Effector memory CD8-positive, alpha-beta T cell (primary cell): Measurements from ENCODE around the gene LRRC2.

Experiments
- ATAC-seq: fragments of 150-1000 bp; cut with Tn5 transposase; replicated peaks from 2 replicates; pipeline ENCODE4 v1.10.0; 2021; ENCODE audit warnings: mild to moderate bottlenecking, moderate library complexity
- DNase-seq, 3 experiments: peaks; one replicate each; pipeline ENCODE4 v3.0.0; 2021
- H3K27ac Mint-ChIP-seq, 2 donors: one replicate each; pipeline ENCODE4 v1.8.0; 2022; ENCODE audit warnings: mild to moderate bottlenecking in 2 of 2, mixed read lengths in 2 of 2, moderate library complexity in 2 of 2
- H3K27me3 Mint-ChIP-seq, 2 donors: one replicate each; pipeline ENCODE4 v1.8.0; 2022; ENCODE audit warnings: mixed read lengths in 2 of 2
- H3K36me3 Mint-ChIP-seq: one replicate; pipeline ENCODE4 v1.8.0; 2022; ENCODE audit warnings: mild to moderate bottlenecking, moderate library complexity, mixed read lengths; ENCODE audit not compliant: insufficient read depth
- H3K4me1 Mint-ChIP-seq, 2 donors: one replicate each; pipeline ENCODE4 v1.8.0; 2022; ENCODE audit warnings: low read depth in 2 of 2, mixed read lengths in 2 of 2
- H3K4me3 Mint-ChIP-seq, 2 donors: one replicate each; pipeline ENCODE4 v1.8.0; 2022; ENCODE audit warnings: mild to moderate bottlenecking in 2 of 2, mixed read lengths in 2 of 2, moderate library complexity in 2 of 2
- H3K9me3 Mint-ChIP-seq, 2 donors: one replicate each; pipeline ENCODE4 v1.8.0; 2022; ENCODE audit warnings: mixed read lengths in 2 of 2

Gene LRRC2

DNA sequence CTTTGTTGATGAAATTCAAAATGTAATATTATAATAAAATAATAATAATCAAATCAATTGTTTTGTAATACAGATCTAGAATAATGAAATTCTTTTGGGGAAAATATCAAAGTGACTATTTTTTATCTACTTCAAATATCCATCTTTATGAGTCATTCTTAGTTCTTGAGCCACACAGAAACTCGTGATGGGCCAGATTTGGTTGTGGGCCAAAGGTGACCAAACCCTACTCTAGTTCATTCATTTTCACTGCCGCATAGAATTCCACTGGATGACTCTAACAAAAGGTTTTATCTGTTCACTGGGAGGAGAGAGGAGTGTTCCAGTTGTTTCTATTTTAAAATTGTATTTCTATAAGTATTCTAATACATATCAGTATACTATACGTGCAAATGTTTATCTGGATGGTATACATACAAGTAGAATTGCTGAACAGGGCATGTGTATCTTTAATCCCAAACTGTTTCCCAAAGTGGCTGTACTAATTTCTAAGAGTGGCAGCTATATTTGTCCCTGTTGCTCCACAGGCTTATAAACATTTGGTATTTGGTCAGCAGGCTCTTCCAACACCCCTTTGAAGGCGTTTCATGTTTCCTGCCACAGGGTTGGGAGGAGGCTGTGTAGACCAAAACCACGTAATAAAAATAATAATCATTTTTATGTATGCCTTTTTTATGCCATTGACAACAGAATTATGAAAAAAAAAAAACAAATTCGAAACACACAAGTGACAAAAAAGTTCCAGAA, 75.6 kb downstream of the LRRC2 start:
- Mint-ChIP-seq H3K4me3 (no peak overlapping the region), H3K27ac (no peak overlapping the region), H3K27me3 (no peaks in the 10 kb centered on the region), H3K9me3 (no peaks in the 10 kb centered on the region), H3K4me1 (peaks cover 9 to 12% of the 10 kb centered on the region in 2 donors), H3K36me3 (no peaks in the 10 kb centered on the region)
- no peak for ATAC-seq
- no peak for DNase-seq

DNA sequence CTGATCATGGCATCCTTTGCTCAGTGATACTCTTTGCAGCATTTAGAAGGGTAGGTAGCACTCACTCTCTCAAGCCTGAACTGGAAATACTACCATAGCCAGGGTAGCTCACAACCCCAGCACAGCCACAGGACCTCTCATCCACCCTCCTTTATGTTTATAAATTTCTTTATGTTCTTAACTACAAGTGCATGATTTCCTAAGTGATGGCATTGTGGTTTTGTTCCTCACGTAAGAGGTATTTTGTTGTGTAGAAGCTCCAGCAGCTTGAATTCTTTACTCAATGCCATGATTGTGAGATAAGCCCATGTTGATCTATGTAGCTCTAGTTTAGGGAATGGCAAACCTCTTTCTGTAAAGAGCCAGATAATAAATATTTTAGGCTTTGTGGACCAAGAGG, 76.2 kb downstream of the LRRC2 start:
- Mint-ChIP-seq H3K9me3 (no peaks in the 10 kb centered on the region), H3K27me3 (no peaks in the 10 kb centered on the region), H3K36me3 (no peaks in the 10 kb centered on the region), H3K27ac (no peak overlapping the region), H3K4me1 (peaks cover 9 to 12% of the 10 kb centered on the region in 2 donors), H3K4me3 (no peak overlapping the region)
- ATAC-seq (no peak), DNase-seq (no peak)

DNA sequence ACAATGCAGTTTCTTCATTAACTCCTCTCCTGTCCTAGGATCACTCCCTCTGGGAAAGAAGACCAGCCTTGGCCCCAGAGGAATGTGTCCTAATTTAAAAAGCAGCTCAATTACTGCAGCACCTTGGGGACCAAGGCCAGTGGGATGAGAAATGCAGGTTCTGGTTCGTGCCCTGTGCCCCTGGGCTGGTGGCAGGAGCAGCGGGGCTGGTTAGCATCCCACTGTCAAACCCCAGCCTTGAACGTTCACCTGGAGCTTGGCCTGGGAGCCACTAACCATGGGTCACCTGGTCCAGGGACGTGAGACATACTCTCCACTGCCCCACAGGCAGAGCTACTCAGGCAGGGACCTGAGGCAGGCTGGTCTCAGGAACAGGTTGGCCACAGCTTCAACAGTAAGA, 76.7 kb downstream of the LRRC2 start:
- H3K9me3 Mint-ChIP-seq: no peaks in the 10 kb centered on the region
- H3K4me3 Mint-ChIP-seq: peak overlapping the region; percentile 71 to 73
- H3K36me3 Mint-ChIP-seq: no peaks in the 10 kb centered on the region
- H3K4me1 Mint-ChIP-seq: peaks cover 9 to 12% of the 10 kb centered on the region in 2 donors
- no peak for DNase-seq
- no peaks in the 10 kb centered on the region for H3K27me3 Mint-ChIP-seq
- H3K27ac Mint-ChIP-seq: peak overlapping the region in 1 of 2 donors; percentile 81
- no peak for ATAC-seq

DNA sequence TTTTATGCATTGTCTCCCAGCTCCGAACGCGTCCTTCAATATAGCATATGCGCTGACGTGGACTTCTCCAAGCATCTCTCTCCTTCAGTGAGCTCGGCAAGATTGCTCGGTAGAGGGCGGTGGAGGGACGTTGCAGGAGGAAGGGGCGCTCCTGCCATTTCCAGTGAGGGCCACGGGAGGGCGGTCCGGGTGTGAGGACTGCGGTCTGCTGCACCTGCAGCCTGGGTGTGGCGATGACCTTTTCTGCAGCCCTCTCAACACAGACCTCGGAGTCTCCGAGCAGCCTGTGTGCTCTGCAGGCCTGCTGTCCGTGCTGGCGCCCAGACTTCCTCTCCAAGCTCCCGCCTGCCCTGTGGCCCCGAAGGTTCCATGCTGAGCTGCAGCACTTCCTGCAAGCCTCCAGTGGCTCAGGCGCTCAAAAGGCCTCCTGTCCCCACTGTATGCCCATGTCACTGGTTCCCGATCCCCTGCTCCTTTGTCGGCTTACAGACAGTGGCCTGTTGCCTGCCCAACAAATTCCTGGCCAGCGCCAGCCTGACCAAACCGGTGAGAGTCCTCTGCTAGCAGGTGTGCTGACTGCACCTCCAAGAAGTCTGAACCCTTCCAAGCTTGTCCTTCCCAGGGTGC, 77.3 kb downstream of the LRRC2 start:
- H3K27me3 Mint-ChIP-seq: no peaks in the 10 kb centered on the region
- no peaks in the 10 kb centered on the region for H3K36me3 Mint-ChIP-seq
- H3K9me3 Mint-ChIP-seq: no peaks in the 10 kb centered on the region
- H3K4me1 Mint-ChIP-seq: peaks cover 9 to 12% of the 10 kb centered on the region in 2 donors
- peak overlapping the region; percentile 20 to 81 for H3K27ac Mint-ChIP-seq
- ATAC-seq (peak; percentile 98), DNase-seq (peak; percentile 91 to 94 (median 94))
- H3K4me3 Mint-ChIP-seq: peak overlapping the region; percentile 71 to 73

DNA sequence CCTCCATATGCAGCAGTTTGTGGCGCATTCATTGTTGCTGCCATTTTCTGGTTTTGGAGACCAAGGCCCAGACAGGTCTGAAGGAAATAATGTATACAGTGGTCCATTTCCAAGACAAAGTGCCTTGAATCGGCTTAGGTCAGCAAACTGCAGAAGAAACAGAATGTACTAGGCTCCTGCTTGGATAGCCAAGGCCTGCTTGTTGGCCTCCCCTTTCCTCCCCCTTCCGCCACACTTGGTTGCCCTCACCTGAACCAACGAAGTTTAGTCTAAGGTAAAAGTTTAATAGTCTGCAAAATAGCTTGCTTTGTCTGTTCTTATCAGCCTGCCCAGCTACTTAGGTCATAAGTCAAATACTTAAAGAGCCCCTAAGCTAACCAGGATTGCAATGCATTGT, 80.3 kb downstream of the LRRC2 start:
- H3K27me3 Mint-ChIP-seq: peaks cover 0 to 16% of the 10 kb centered on the region in 2 donors
- no peak overlapping the region for H3K4me3 Mint-ChIP-seq
- DNase-seq (no peak), ATAC-seq (no peak)
- H3K9me3 Mint-ChIP-seq: no peaks in the 10 kb centered on the region
- peaks cover 9 to 12% of the 10 kb centered on the region in 2 donors for H3K4me1 Mint-ChIP-seq
- no peaks in the 10 kb centered on the region for H3K36me3 Mint-ChIP-seq
- no peak overlapping the region for H3K27ac Mint-ChIP-seq

DNA sequence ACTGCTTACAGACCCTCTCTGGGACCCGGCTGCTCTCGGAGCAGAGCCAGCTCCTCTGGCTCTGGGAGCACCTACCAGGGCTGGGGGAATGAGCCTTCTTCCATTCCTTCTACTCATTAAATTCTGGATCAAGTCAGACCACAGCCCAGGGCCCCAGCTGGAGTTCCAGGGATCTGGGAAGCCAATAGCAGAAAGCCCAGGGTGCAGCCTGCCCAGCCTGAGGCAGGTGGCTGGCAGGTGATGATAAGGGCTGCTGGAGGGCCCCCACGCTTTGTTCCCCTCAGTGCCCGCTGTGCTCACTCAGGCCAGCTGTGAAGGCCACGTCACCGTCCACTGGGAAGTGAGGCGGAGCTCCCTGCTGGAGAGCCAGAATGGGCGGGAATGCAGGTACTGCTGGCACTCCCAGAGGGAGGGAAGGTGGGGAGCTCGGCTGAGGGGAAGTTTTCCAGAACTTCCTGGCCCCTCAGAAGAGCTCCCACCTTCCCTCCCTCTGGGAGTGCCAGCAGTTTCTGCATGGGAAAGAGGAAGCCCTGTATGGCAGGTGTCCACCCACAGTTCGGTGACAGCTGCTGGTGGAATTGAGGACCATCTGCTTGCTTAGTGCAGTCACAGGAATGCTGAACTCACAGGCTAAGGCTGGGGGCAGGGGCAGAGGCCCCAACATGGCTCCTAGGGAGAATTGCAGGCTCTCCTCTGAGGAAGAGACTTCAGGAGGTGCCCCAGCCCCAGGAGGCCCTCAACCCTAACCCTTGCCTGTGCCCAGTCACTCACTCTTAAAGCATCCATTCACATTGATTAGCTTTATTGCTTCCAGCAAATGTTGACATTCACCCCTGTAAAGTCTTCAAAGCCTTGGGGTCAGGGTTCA, 81.0 kb downstream of the LRRC2 start:
- H3K36me3 Mint-ChIP-seq: no peaks in the 10 kb centered on the region
- H3K27ac Mint-ChIP-seq: no peak overlapping the region
- no peak for DNase-seq
- peaks cover 9 to 12% of the 10 kb centered on the region in 2 donors for H3K4me1 Mint-ChIP-seq
- no peak for ATAC-seq
- H3K27me3 Mint-ChIP-seq: peaks cover under 1 to 23% of the 10 kb centered on the region in 2 donors
- no peak overlapping the region for H3K4me3 Mint-ChIP-seq
- no peaks in the 10 kb centered on the region for H3K9me3 Mint-ChIP-seq

DNA sequence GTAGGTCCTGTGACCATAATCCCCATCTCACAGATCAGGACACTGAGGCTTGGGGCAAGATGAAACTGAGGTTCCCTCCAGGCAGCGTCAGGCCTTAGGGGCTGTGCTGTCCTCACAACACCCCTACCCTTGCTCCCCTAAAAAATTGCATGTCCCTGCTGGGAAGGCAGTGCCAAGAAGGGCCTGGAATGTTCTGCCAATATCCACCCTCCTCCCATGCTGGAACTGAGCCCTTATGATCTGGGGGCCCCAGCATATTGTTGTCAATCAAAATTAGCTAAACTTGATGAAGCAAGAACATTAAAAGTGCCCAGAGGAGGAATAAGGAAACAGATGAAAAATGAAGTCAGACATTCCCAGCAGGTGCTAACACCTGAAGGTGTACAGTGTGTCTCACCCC, 81.7 kb downstream of the LRRC2 start:
- peaks cover 8 to 9% of the 10 kb centered on the region in 2 donors for H3K4me1 Mint-ChIP-seq
- ATAC-seq (no peak), DNase-seq (no peak)
- peaks cover 8 to 30% of the 10 kb centered on the region in 2 donors for H3K27me3 Mint-ChIP-seq
- no peaks in the 10 kb centered on the region for H3K9me3 Mint-ChIP-seq
- H3K4me3 Mint-ChIP-seq: no peak overlapping the region
- H3K27ac Mint-ChIP-seq: no peak overlapping the region
- H3K36me3 Mint-ChIP-seq: no peaks in the 10 kb centered on the region

DNA sequence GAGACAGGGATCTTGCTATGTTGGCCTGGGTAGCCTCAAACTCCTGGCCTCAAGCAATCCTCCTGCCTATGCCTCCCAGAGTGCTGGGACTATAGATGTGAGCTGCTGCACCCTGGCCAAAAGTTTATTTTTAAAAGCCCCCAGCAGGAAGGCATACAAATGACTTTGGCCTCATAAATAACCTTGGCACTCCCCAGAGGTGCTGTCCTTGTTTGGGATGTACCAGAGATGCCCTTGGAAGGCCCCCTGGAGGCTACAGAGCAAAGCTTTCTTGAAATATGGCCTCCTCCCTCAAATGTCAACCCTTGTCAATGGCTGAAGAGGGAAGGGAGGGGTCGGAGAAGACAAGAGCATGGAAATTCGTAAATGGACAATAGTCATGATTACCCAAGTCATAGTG, 82.3 kb downstream of the LRRC2 start:
- ATAC-seq (no peak), DNase-seq (no peak)
- peaks cover 2 to 4% of the 10 kb centered on the region in 2 donors for H3K4me1 Mint-ChIP-seq
- H3K27me3 Mint-ChIP-seq: peaks cover 13 to 36% of the 10 kb centered on the region in 2 donors
- H3K4me3 Mint-ChIP-seq: no peak overlapping the region
- H3K9me3 Mint-ChIP-seq: no peaks in the 10 kb centered on the region
- no peaks in the 10 kb centered on the region for H3K36me3 Mint-ChIP-seq
- no peak overlapping the region for H3K27ac Mint-ChIP-seq

DNA sequence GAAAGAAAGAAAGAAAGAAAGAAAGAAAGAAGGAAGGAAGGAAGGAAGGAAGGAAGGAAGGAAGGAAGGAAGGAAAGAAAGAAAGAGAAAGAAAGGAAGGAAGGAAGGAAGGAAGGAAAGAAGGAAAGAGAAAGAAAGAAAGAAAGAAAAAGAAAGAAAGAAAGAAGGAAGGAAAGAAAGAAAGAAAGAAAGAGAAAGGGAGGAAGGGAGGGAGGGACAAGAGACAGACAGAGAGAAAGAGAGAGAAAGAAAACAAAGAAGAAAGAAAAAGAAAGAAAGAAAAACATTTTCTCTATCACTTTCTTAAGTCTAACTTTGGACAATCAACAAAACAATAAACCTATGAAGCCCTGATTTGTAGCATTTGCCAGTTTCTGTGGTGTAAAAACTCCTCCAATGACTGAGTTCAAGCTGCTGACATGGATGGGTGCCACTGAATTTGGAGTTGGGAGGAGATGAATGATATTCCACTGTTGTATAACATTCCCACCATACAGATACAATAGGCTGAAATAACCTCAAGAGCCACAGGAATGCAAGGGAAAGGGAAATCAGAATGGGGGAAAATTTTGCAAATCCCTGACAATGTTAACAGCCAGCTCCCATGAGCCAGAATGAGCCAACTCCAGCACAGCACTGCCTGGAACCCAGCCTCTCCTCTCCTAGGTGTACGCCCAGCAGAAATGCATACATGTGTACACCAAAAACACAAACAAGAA, 83.3 kb downstream of the LRRC2 start:
- DNase-seq: no peak
- H3K4me1 Mint-ChIP-seq: no peaks in the 10 kb centered on the region
- no peak overlapping the region for H3K4me3 Mint-ChIP-seq
- H3K36me3 Mint-ChIP-seq: no peaks in the 10 kb centered on the region
- ATAC-seq: no peak
- H3K9me3 Mint-ChIP-seq: no peaks in the 10 kb centered on the region
- peaks cover 21 to 46% of the 10 kb centered on the region in 2 donors for H3K27me3 Mint-ChIP-seq
- H3K27ac Mint-ChIP-seq: no peak overlapping the region

DNA sequence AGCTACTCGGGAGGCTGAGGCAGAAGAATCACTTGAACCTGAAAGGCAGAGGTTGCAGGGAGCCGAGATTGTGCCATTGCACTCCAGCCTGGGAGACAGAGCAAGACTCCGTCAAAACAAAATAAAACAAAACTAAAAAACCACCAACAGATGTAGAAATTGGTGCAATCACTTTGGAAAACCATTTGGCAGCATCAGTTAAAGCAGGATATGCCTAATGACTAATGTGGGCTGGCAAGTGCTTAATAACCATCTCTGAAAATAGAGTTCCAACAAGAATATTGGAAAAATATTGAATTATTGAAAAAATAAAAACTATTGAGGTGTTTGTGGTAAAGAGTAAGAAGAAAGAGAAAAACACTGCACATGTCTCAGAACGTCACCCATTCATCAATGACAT, 84.5 kb downstream of the LRRC2 start:
- no peaks in the 10 kb centered on the region for H3K9me3 Mint-ChIP-seq
- no peaks in the 10 kb centered on the region for H3K4me1 Mint-ChIP-seq
- H3K27ac Mint-ChIP-seq: no peak overlapping the region
- DNase-seq: no peak
- no peaks in the 10 kb centered on the region for H3K36me3 Mint-ChIP-seq
- no peak for ATAC-seq
- H3K4me3 Mint-ChIP-seq: no peak overlapping the region
- peaks cover 29 to 57% of the 10 kb centered on the region in 2 donors for H3K27me3 Mint-ChIP-seq

DNA sequence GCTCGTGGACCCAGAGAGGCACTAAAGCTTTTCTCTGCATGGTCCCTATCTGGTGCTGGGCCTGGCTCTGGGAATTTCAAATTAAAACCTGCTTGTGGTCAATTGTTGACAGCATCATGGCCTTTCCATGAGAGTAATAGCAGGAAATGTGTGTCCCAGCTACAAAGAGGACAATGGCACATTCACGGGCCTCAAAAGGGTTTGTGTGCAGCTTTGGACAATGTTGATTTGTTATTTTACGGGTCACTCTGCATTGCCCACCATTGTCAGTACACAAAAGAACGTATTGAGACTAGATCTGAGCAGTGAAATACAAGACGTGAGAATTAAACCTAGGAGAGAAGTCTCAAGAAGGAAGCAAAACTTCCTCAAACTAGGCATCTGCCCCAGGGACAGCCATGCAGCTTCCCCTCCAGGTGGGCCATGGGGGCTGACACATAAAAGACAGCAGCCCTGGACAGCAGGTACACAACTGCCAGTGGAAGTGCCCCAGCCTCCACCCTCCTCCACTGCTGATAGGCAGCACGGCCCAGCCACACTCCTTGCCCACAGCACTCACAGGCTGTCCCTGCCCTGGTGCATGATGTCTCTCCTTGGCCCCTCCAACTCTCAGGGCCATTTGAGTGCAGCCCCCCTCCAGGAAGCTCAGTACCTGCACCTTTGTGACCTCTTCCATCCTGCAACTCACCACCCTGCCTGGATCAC, 85.5 kb downstream of the LRRC2 start:
- no peaks in the 10 kb centered on the region for H3K9me3 Mint-ChIP-seq
- no peak for DNase-seq
- H3K4me1 Mint-ChIP-seq: no peaks in the 10 kb centered on the region
- ATAC-seq: no peak
- H3K4me3 Mint-ChIP-seq: no peak overlapping the region
- no peak overlapping the region for H3K27ac Mint-ChIP-seq
- peaks cover 29 to 57% of the 10 kb centered on the region in 2 donors for H3K27me3 Mint-ChIP-seq
- no peaks in the 10 kb centered on the region for H3K36me3 Mint-ChIP-seq

DNA sequence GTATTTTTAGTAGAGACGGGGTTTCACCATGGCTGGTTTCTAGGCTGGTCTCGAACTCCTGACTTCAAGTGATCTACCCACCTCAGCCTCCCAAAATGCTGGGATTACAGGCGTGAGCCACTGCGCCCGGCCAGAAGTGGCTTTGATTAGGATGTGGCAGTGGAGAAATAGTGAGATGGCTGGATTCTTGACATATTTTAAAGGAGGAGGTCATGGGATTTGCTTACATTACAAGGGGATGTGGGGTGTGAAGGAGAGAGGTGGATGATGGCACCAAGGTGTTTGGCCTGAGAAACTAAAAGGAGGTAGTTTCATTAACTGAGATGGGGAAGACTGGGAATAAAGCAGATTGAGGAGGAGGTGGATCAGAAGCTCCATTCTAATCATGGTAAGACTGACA, 86.4 kb downstream of the LRRC2 start:
- no peak for ATAC-seq
- H3K4me1 Mint-ChIP-seq: no peaks in the 10 kb centered on the region
- no peak overlapping the region for H3K4me3 Mint-ChIP-seq

More for the DNA sequence above, 86.4 kb downstream of the LRRC2 start:
- no peaks in the 10 kb centered on the region for H3K36me3 Mint-ChIP-seq
- DNase-seq: no peak
- H3K27ac Mint-ChIP-seq: no peak overlapping the region
- peaks cover 0 to 5% of the 10 kb centered on the region in 2 donors for H3K9me3 Mint-ChIP-seq
- H3K27me3 Mint-ChIP-seq: peaks cover 34 to 57% of the 10 kb centered on the region in 2 donors
